Left ventricle myocardium inferior (tissue), 1 donor: ENCODE results near the gene GAGE12F. TPM values are rescaled to one million over a fixed set of nuclear protein-coding genes. Genes with fewer than 3 reads are reported as not detected.
A peak's percentile ranks its signal among the peaks of the same experiment; 100 is the strongest.
"Not testable (repeated sequence)": the region's sequence is repeated elsewhere in the genome, so short reads cannot be mapped to it uniquely, and the experiment has no call there.

Experiments used
- DNase-seq: peaks from one replicate; pipeline ENCODE4 v3.0.0-alpha.2; 2020
- H3K27ac ChIP-seq: fragments of 200-600 bp; replicated peaks from 2 replicates; pipeline ENCODE4 v1.8.0; 2021
- H3K27me3 ChIP-seq: fragments of 200-600 bp; 2 replicates; pipeline ENCODE4 v1.8.0; 2021; ENCODE audit warnings: low read depth
- H3K36me3 ChIP-seq: fragments of 200-600 bp; 2 replicates; pipeline ENCODE4 v1.8.0; 2021
- H3K4me1 ChIP-seq: fragments of 200-600 bp; 2 replicates; pipeline ENCODE4 v1.8.0; 2021
- H3K4me3 ChIP-seq: fragments of 200-600 bp; 2 replicates; pipeline ENCODE4 v1.8.0; 2021; ENCODE audit warnings: mild to moderate bottlenecking, moderate library complexity
- H3K9me3 ChIP-seq: fragments of 200-600 bp; replicated peaks from 2 replicates; pipeline ENCODE4 v1.8.0; 2021
- intact Hi-C: fragments of 100-400 bp; cut with micrococcal nuclease; formaldehyde crosslinking; loops from one replicate; pipeline ENCODE4 v1.11.0; 2022
- long read RNA-seq: library from polyadenylated mRNA; unstranded; transcript quantifications from one replicate; pipeline ENCODE4 v2.0.0, GENCODE V29; 2021
- total RNA-seq: library from RNA; stranded (reverse); fragmentation: NEBNext Ultra II Directional; extraction: Animal tissue kit (Norgen Biotek cat#: 25700); gene quantifications from one replicate; pipeline ENCODE4 v1.2.1, GENCODE V29; 2021
- donor health status: DM: no; HTN: yes; CAD: no; lungs with severe emphysema.

Gene GAGE12F
- not detected for total RNA-seq
- long read RNA-seq = 0 reads

- H3K36me3 ChIP-seq, H3K4me1 ChIP-seq, DNase-seq, H3K4me3 ChIP-seq, H3K27me3 ChIP-seq, H3K27ac ChIP-seq, intact Hi-C loops, H3K9me3 ChIP-seq: not testable (repeated sequence)
Measured at GRCh38 chrX:49560542-49560941, at the start of gene GAGE12F. Gene GAGE12F (plus strand): TSS chrX:49560842. CDS start chrX:49561997, 1,155 bp downstream.

GRCh38 chrX:49531877-49532276 is 28.8 kb upstream of the GAGE12F start, which contains the start of gene GAGE12C:
Gene GAGE12C (plus strand): TSS chrX:49532177. CDS start chrX:49533332, 1,155 bp downstream.
- intact Hi-C loops, H3K27me3 ChIP-seq: not testable (repeated sequence)

DNA sequence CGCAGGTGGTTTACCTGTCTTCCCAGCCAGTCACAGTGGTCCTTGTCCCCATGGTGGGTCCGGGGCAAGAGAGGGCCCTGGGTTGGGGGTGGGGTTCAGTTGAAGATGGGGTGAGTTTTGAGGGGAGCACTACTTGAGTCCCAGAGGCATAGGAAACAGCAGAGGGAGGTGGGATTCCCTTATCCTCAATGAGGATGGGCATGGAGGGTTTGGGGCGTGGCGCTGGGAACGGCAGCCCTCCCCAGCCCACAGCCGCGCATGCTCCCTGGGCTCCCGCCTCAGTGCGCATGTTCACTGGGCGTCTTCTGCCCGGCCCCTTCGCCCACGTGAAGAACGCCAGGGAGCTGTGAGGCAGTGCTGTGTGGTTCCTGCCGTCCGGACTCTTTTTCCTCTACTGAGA is 19.2 kb upstream of the GAGE12F start, which contains the start of gene GAGE12D:
Gene GAGE12D (plus strand): TSS at position 301 of the 400 bp plus-strand sequence. CDS start 1,155 bp downstream, outside the sequence.
- H3K9me3 ChIP-seq, H3K36me3 ChIP-seq, H3K27me3 ChIP-seq, DNase-seq, H3K4me3 ChIP-seq, H3K4me1 ChIP-seq, intact Hi-C loops, H3K27ac ChIP-seq: not testable (repeated sequence)

More at GRCh38 chrX:49531877-49532276, 28.8 kb upstream of the GAGE12F start, which contains the start of gene GAGE12C:
- not testable (repeated sequence) for H3K36me3 ChIP-seq, H3K4me3 ChIP-seq, DNase-seq, H3K4me1 ChIP-seq, H3K27ac ChIP-seq, H3K9me3 ChIP-seq

DNA sequence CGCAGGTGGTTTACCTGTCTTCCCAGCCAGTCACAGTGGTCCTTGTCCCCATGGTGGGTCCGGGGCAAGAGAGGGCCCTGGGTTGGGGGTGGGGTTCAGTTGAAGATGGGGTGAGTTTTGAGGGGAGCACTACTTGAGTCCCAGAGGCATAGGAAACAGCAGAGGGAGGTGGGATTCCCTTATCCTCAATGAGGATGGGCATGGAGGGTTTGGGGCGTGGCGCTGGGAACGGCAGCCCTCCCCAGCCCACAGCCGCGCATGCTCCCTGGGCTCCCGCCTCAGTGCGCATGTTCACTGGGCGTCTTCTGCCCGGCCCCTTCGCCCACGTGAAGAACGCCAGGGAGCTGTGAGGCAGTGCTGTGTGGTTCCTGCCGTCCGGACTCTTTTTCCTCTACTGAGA is 9.7 kb upstream of the GAGE12F start, which contains the start of gene GAGE12E:
Gene GAGE12E (plus strand): TSS at position 301 of the 400 bp plus-strand sequence. CDS start 1,155 bp downstream, outside the sequence.
- H3K4me1 ChIP-seq, H3K9me3 ChIP-seq, H3K4me3 ChIP-seq, H3K27ac ChIP-seq, intact Hi-C loops, H3K27me3 ChIP-seq, DNase-seq, H3K36me3 ChIP-seq: not testable (repeated sequence)

GRCh38 chrX:49568728-49569127 is 8.1 kb downstream of the GAGE12F start:
- H3K27ac ChIP-seq, H3K4me3 ChIP-seq, H3K9me3 ChIP-seq, intact Hi-C loops, H3K27me3 ChIP-seq, H3K4me1 ChIP-seq, H3K36me3 ChIP-seq: not testable (repeated sequence)
- peak; percentile 11 for DNase-seq

GRCh38 chrX:49569152-49569551 is 8.5 kb downstream of the GAGE12F start:
- H3K9me3 ChIP-seq, H3K36me3 ChIP-seq, DNase-seq, H3K27ac ChIP-seq, H3K4me3 ChIP-seq, intact Hi-C loops, H3K27me3 ChIP-seq, H3K4me1 ChIP-seq: not testable (repeated sequence)

GRCh38 chrX:49570100-49570499 is 9.5 kb downstream of the GAGE12F start, which contains the start of gene GAGE12G:
Gene GAGE12G (plus strand): TSS chrX:49570400. CDS start chrX:49571555, 1,155 bp downstream.
- H3K27ac ChIP-seq, DNase-seq, H3K4me3 ChIP-seq, H3K27me3 ChIP-seq, H3K4me1 ChIP-seq, intact Hi-C loops, H3K9me3 ChIP-seq, H3K36me3 ChIP-seq: not testable (repeated sequence)

DNA sequence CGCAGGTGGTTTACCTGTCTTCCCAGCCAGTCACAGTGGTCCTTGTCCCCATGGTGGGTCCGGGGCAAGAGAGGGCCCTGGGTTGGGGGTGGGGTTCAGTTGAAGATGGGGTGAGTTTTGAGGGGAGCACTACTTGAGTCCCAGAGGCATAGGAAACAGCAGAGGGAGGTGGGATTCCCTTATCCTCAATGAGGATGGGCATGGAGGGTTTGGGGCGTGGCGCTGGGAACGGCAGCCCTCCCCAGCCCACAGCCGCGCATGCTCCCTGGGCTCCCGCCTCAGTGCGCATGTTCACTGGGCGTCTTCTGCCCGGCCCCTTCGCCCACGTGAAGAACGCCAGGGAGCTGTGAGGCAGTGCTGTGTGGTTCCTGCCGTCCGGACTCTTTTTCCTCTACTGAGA is 19.0 kb downstream of the GAGE12F start, which contains the start of gene GAGE12H:
Gene GAGE12H (plus strand): TSS at position 301 of the 400 bp plus-strand sequence. CDS start 1,155 bp downstream, outside the sequence.
- H3K4me1 ChIP-seq, H3K36me3 ChIP-seq, DNase-seq, intact Hi-C loops, H3K27ac ChIP-seq, H3K27me3 ChIP-seq, H3K9me3 ChIP-seq, H3K4me3 ChIP-seq: not testable (repeated sequence)

- H3K4me3 ChIP-seq, intact Hi-C loops, DNase-seq, H3K27me3 ChIP-seq, H3K36me3 ChIP-seq, H3K9me3 ChIP-seq, H3K27ac ChIP-seq, H3K4me1 ChIP-seq: not testable (repeated sequence)
Measured at GRCh38 chrX:49589196-49589595, 28.6 kb downstream of the GAGE12F start, which contains the start of gene GAGE2A. Gene GAGE2A (plus strand): TSS chrX:49589496. CDS start chrX:49590651, 1,155 bp downstream.

DNA sequence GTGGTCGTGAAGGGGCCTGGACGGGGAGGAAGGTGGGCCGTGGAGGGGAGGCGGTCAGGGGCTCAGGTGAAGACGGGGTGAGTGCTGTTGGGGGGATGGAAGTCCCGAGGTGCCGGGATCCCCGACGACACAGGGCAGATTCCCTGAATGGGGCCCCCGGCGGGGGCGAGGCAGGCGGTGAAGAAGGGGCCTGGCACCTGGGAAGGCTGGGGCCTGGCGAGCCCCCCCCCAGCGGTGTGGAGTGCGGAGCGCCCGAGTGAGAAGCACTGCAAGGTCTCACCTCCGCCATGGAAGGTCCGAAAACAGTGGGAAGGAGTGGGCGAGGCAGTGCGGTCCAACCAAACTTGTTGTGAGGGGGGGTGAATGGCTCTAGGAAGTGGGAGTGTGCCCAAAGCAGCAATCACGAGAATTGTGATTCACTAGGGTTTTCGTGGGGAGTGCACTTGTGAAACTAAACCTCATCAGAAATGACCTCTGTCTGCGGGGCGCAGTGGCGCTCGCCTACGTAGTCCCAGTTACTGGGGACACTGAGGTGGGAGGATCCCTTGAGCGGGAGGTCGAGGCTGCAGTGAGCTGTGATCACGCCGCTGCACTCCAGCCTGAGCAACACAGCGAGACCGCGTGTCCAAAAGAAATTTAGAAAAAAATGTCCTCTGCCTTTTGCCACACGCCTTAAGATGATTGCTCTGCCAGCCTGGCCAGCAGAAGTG is 29.3 kb downstream of the GAGE12F start:
- H3K36me3 ChIP-seq, H3K4me1 ChIP-seq, H3K27me3 ChIP-seq, intact Hi-C loops, H3K4me3 ChIP-seq, H3K9me3 ChIP-seq, DNase-seq, H3K27ac ChIP-seq: not testable (repeated sequence)

GRCh38 chrX:49590488-49590887 is 29.8 kb downstream of the GAGE12F start:
- H3K27ac ChIP-seq, H3K4me3 ChIP-seq, H3K9me3 ChIP-seq, H3K27me3 ChIP-seq, intact Hi-C loops, DNase-seq, H3K36me3 ChIP-seq, H3K4me1 ChIP-seq: not testable (repeated sequence)

- H3K9me3 ChIP-seq, H3K27ac ChIP-seq, H3K36me3 ChIP-seq, H3K4me3 ChIP-seq, DNase-seq, H3K27me3 ChIP-seq, intact Hi-C loops, H3K4me1 ChIP-seq: not testable (repeated sequence)
Measured at GRCh38 chrX:49598720-49599119, 38.1 kb downstream of the GAGE12F start, which contains the start of gene GAGE1. Gene GAGE1 (plus strand): TSS chrX:49599020. CDS start chrX:49600175, 1,155 bp downstream.
